Measurements from ENCODE around the gene ISG20L2. TPM values are rescaled to one million over a fixed set of nuclear protein-coding genes. Genes with fewer than 3 reads are reported as not detected.

ISG20L2 gene
- total and polyA plus RNA-seq, 2 experiments from 2014 or later = 23.1 to 34.9 TPM

GRCh38 chr1:156689953-156690674 is 38.5 kb downstream of the ISG20L2 start:
- Histone ChIP-seq H4K20me1 (replicated peaks; ENCODE audit: insufficient read depth) (no peaks in the 10 kb centered on the region), H3K4me3 (peak overlapping the region; percentile 51), H3K36me3 (ENCODE audit: insufficient read depth) (no peaks in the 10 kb centered on the region), H3F3A (replicated peaks; ENCODE audit: low read depth) (peaks cover 36% of the 10 kb centered on the region), H3K9me2 (ENCODE audit: insufficient read depth) (no peaks in the 10 kb centered on the region), H3K27ac (ENCODE audit: low read depth) (no peak overlapping the region), H3K27me3 (ENCODE audit: insufficient read depth) (peaks cover 22% of the 10 kb centered on the region), H3K79me2 (replicated peaks; ENCODE audit: insufficient read depth) (no peaks in the 10 kb centered on the region), H3K4me2 (peak overlapping the region; percentile 89), H3K4me1 (ENCODE audit: insufficient read depth) (peaks cover 53% of the 10 kb centered on the region), H2AFZ (peak overlapping the region; percentile 67; the same call in 1 of the 2 replicates)
- H3K27me3 Mint-ChIP-seq (ENCODE audit: insufficient read depth, low read depth, poor library complexity) = peaks cover 24% of the 10 kb centered on the region
- peak; percentile 0 for ATAC-seq
- H3K4me3 Mint-ChIP-seq = peak overlapping the region; percentile 67
- H3K27ac Mint-ChIP-seq = peak overlapping the region; percentile 2; the same call in 1 of the 2 replicates
- H3K36me3 Mint-ChIP-seq (ENCODE audit: low read depth) = no peaks in the 10 kb centered on the region; the same call in 2 of the 3 replicates
- peaks cover 57% of the 10 kb centered on the region for H3K4me1 Mint-ChIP-seq
- no peak for DNase-seq (ENCODE audit: low spot score)
- no peaks in the 10 kb centered on the region; the same call in 2 of the 3 replicates for H3K9me3 Mint-ChIP-seq
- TF ChIP-seq POLR2AphosphoS5 (IDR thresholded peaks at IDR 0.05; ENCODE audit: low read depth) (no peak), CTCF (conservative IDR thresholded peaks at IDR 0.05; ENCODE audit: low read depth in 2 of 2) (no peak), JUNB (IDR thresholded peaks at IDR 0.05; ENCODE audit: unreplicated experiment) (no peak), ZNF462 (CRISPR knock-in tag; IDR thresholded peaks at IDR 0.05) (no peak), ETS1 (IDR thresholded peaks at IDR 0.05) (no peak), STAT1 (IDR thresholded peaks at IDR 0.05; ENCODE audit: unreplicated experiment) (no peak), REST (IDR thresholded peaks at IDR 0.05; ENCODE audit: unreplicated experiment) (no peak), EZH2 (IDR thresholded peaks at IDR 0.05; ENCODE audit: low read depth, unreplicated experiment) (no peak), NANOG (IDR thresholded peaks at IDR 0.05; ENCODE audit: borderline replicate concordance) (no peak), ZNF114 (CRISPR knock-in tag; IDR thresholded peaks at IDR 0.05) (no peak), CREB1 (CRISPR knock-in tag; IDR thresholded peaks at IDR 0.05; ENCODE audit: low read depth) (no peak), EZH2phosphoT487 (IDR thresholded peaks at IDR 0.05; ENCODE audit: unreplicated experiment) (no peak), ZNF331 (CRISPR knock-in tag; IDR thresholded peaks at IDR 0.05; ENCODE audit: low read depth) (no peak)

All from GM23338 (cell line).